ENCODE measurements around the gene MYO15A.

MYO15A gene

DNA sequence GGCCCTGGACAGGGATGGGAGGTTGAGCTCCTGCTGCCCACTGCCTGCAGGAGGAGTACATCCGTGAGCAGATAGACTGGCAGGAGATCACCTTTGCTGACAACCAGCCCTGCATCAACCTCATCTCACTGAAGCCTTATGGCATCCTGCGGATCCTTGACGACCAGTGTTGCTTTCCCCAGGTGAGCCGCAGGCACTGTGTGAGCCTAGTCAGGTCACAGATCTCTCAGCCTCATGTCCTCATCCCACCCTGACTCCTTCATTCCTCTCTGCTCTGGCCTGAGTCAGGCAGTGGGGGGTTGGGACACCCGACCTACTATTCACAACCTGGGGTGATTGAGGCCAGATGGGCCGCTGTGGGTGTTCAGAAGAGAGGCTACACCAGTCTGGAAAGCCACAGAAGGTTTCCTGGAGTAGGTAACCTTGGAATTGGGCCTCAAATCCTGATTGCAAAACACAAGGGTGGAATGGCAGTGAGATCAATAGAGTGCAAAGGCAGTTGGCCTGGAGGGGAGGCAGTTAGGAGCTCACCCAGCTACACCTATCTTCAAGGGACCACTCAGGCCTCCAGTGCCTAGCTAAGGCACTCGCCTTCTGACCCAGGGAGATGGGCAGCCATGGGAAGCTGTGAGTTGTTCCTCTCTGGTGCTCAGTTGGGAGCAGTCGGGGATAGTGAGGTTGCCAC lies 29.7 kb downstream of the MYO15A start:
- no peak overlapping the region for H3K4me3 ChIP-seq (ENCODE audit: low read depth, low read length)
- no peak for TF ChIP-seq CTCF (IDR thresholded peaks at IDR 0.05; ENCODE audit: low read depth, low read length)
- DNase-seq (ENCODE audit: low read depth, low spot score): no peak
- in situ Hi-C loops (cut with HindIII; ENCODE audit: low sequenced_read_pairs): no loop called here

DNA sequence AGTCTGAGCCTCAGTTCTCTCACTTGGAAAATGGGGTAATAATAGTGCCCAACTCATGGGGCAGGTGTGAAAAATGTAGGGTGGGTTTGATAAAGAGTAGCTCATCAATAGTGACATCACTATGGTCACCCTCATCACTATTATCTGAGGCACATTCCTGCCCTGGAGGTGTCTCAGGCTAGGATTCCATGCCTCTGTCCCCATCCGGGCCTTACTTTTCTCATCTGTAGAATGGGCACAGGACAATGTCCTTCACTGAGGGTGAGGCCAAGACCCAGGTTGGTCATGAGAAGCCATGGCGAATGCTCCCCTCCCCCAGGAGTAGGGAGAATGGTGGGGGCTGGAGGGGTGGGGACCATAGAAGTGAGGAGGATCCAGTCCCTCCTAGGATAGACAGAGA lies 30.5 kb downstream of the MYO15A start:
- DNase-seq (ENCODE audit: low read depth, low spot score): no peak
- in situ Hi-C loops (cut with HindIII; ENCODE audit: low sequenced_read_pairs): no loop called here
- TF ChIP-seq CTCF (IDR thresholded peaks at IDR 0.05; ENCODE audit: low read depth, low read length): no peak
- H3K4me3 ChIP-seq (ENCODE audit: low read depth, low read length): no peak overlapping the region

GRCh38 chr17:18139498-18139897 lies 30.9 kb downstream of the MYO15A start:
- no peak for TF ChIP-seq CTCF (IDR thresholded peaks at IDR 0.05; ENCODE audit: low read depth, low read length)
- DNase-seq (ENCODE audit: low read depth, low spot score): no peak
- in situ Hi-C loops (cut with HindIII; ENCODE audit: low sequenced_read_pairs): no loop called here
- H3K4me3 ChIP-seq (ENCODE audit: low read depth, low read length): no peak overlapping the region

DNA sequence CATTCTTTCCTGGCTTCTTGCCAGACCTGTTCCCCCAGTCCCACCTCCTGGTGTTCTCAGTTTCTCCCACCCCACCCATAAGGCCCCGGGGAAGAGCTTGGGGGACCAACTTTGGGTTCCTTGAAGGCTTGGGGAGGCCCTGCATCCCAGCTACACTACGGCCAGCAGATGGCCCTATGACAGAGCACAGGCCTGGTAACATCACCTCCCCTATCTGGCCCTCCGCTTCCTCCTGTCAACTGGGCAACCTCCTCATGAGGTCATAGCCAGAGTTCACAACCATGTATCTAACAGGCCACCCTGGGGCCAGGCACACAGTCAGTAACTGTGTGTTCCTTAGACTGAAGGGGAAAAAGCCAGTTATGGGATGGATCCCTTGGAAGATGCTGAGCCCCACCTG lies 31.4 kb downstream of the MYO15A start:
- no peak overlapping the region for H3K4me3 ChIP-seq (ENCODE audit: low read depth, low read length)
- TF ChIP-seq CTCF (IDR thresholded peaks at IDR 0.05; ENCODE audit: low read depth, low read length): peak; percentile 36
- in situ Hi-C loops (cut with HindIII; ENCODE audit: low sequenced_read_pairs): no loop called here
- DNase-seq (ENCODE audit: low read depth, low spot score): no peak

DNA sequence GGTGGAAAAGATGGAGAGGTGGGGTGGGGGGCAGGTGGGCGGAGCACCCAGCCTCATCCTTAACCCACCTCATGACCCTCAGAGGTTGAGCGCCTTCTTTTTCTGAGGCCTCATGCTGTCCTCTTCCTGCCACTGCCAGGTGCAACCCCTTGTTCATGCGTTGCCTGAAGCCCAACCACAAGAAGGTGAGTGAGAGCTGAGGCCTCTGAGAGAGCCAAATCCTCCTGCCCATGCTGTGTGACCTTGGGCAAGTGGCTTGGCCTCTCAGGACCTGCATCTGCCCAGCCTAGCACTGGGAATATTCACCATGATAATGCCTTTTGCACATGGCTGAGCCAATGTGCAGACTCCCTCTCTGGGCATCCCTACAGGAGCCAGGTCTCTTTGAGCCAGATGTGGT lies 32.1 kb downstream of the MYO15A start:
- no peak for TF ChIP-seq CTCF (IDR thresholded peaks at IDR 0.05; ENCODE audit: low read depth, low read length)
- DNase-seq (ENCODE audit: low read depth, low spot score): no peak
- H3K4me3 ChIP-seq (ENCODE audit: low read depth, low read length): no peak overlapping the region
- in situ Hi-C loops (cut with HindIII; ENCODE audit: low sequenced_read_pairs): no loop called here

GRCh38 chr17:18141210-18141803 lies 32.8 kb downstream of the MYO15A start:
- in situ Hi-C loops (cut with HindIII; ENCODE audit: low sequenced_read_pairs): no loop called here
- peak; percentile 48 for TF ChIP-seq CTCF (IDR thresholded peaks at IDR 0.05; ENCODE audit: low read depth, low read length)
- peak; percentile 58 for DNase-seq (ENCODE audit: low read depth, low spot score)

More at GRCh38 chr17:18141210-18141803, 32.8 kb downstream of the MYO15A start:
- H3K4me3 ChIP-seq (ENCODE audit: low read depth, low read length): no peak overlapping the region

All from astrocyte of the spinal cord (primary cell).